Activated naive CD8-positive, alpha-beta T cell treated with anti-CD3 and anti-CD28 coated beads, Interleukin-2, amount 50 U/mL, for 24 hours (primary cell): Measurements from ENCODE around the gene TBXAS1.

Source experiments
- ATAC-seq: fragments of 150-1000 bp; cut with Tn5 transposase; one replicate; pipeline ENCODE4 v1.10.0; 2021
- DNase-seq: peaks from one replicate; pipeline ENCODE4 v3.0.0; 2021
- H3K27ac Mint-ChIP-seq: one replicate; pipeline ENCODE4 v1.8.0; 2021; ENCODE audit warnings: mild to moderate bottlenecking, mixed read lengths
- H3K27me3 Mint-ChIP-seq: one replicate; pipeline ENCODE4 v1.8.0; 2021; ENCODE audit warnings: mixed read lengths
- H3K36me3 Mint-ChIP-seq: one replicate; pipeline ENCODE4 v1.8.0; 2021; ENCODE audit warnings: low read depth, mixed read lengths
- H3K4me1 Mint-ChIP-seq: one replicate; pipeline ENCODE4 v1.8.0; 2021; ENCODE audit warnings: mixed read lengths
- H3K4me3 Mint-ChIP-seq: one replicate; pipeline ENCODE4 v1.8.0; 2021; ENCODE audit warnings: mild to moderate bottlenecking, moderate library complexity, mixed read lengths
- H3K9me3 Mint-ChIP-seq: one replicate; pipeline ENCODE4 v1.8.0; 2021; ENCODE audit warnings: mixed read lengths

The TBXAS1 gene

DNA sequence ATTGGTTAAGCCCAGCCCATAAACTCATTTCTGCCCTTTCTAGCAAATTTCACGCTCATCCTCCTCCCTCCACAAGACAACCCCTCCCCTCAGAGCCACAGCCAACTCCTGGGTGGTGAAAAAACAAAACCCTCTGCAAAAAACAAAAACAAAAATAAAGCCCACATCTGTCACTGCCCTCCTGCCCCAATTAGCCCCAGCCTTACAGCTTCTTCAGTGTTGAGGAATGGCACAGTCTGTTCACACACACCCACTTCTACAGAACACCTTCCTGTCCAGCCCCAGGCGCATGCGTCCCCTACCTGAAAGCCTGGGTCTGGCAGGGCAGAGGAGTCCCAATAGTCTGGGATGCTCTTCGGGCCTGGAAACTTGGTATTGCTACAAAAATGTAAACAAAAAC, 199.2 kb downstream of the TBXAS1 start:
- Mint-ChIP-seq H3K4me3 (no peak overlapping the region), H3K9me3 (no peaks in the 10 kb centered on the region), H3K27me3 (no peaks in the 10 kb centered on the region), H3K4me1 (no peaks in the 10 kb centered on the region), H3K27ac (no peak overlapping the region), H3K36me3 (peaks cover 25% of the 10 kb centered on the region)
- ATAC-seq = no peak
- DNase-seq = no peak

DNA sequence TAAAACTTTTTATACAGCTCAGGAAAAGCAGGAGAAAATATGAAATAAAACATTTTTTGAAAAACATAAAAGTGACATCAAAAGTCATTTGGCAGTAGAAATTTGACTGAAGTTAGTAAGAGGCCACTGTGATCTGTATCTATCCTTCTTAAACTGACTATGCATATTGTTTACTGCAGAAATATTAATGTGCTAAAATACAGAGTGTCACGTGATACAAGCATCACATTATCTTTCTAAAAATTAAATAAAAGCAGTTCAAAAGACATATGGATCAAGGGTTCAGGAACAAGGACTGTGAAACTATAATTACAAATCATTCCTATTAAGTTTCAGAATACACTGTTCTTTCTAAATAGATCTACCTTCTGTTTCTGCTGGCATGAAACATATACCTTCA, 200.0 kb downstream of the TBXAS1 start:
- no peak for ATAC-seq
- H3K36me3 Mint-ChIP-seq = peaks cover 28% of the 10 kb centered on the region

GRCh38 chr7:140031364-140031763, 202.3 kb downstream of the TBXAS1 start:
- ATAC-seq = no peak
- H3K9me3 Mint-ChIP-seq = no peaks in the 10 kb centered on the region
- no peak overlapping the region for H3K27ac Mint-ChIP-seq
- H3K36me3 Mint-ChIP-seq = peaks cover 32% of the 10 kb centered on the region
- no peaks in the 10 kb centered on the region for H3K27me3 Mint-ChIP-seq
- H3K4me1 Mint-ChIP-seq = peaks cover 13% of the 10 kb centered on the region
- no peak for DNase-seq
- H3K4me3 Mint-ChIP-seq = no peak overlapping the region

More for the DNA sequence above, 200.0 kb downstream of the TBXAS1 start:
- DNase-seq = no peak
- no peak overlapping the region for H3K27ac Mint-ChIP-seq
- no peaks in the 10 kb centered on the region for H3K27me3 Mint-ChIP-seq
- H3K9me3 Mint-ChIP-seq = no peaks in the 10 kb centered on the region
- no peak overlapping the region for H3K4me3 Mint-ChIP-seq
- peaks cover 3% of the 10 kb centered on the region for H3K4me1 Mint-ChIP-seq

- Mint-ChIP-seq H3K9me3 (no peaks in the 10 kb centered on the region), H3K27me3 (no peaks in the 10 kb centered on the region), H3K4me3 (no peak overlapping the region), H3K27ac (no peak overlapping the region), H3K4me1 (peaks cover 18% of the 10 kb centered on the region), H3K36me3 (peaks cover 38% of the 10 kb centered on the region)
- ATAC-seq = no peak
- no peak for DNase-seq
Observed at GRCh38 chr7:140033036-140033435, 204.0 kb downstream of the TBXAS1 start.

GRCh38 chr7:140033779-140034363, 204.8 kb downstream of the TBXAS1 start:
- H3K27me3 Mint-ChIP-seq = no peaks in the 10 kb centered on the region
- peaks cover 38% of the 10 kb centered on the region for H3K36me3 Mint-ChIP-seq
- no peak for ATAC-seq
- H3K4me3 Mint-ChIP-seq = no peak overlapping the region
- no peaks in the 10 kb centered on the region for H3K9me3 Mint-ChIP-seq
- no peak for DNase-seq
- no peak overlapping the region for H3K27ac Mint-ChIP-seq
- peaks cover 18% of the 10 kb centered on the region for H3K4me1 Mint-ChIP-seq

DNA sequence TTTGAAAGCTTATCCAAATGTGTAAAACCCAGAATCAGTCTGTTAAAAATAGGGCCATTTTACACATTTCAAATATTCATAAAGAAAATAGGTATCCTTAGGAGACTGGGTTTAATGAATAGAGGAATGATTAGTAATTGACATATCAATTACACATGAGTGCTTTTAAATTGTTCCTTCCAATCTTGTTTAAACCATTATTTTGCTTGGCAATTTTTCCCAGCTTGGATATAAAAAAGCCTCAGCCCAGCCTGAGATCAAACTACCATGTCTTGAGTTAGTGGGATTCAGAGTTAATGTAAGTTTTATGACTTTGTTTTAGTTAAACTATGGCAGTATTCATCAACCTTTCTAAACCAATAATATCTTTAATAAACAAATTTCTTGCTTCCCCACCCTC, 205.4 kb downstream of the TBXAS1 start:
- Mint-ChIP-seq H3K36me3 (peaks cover 41% of the 10 kb centered on the region), H3K9me3 (no peaks in the 10 kb centered on the region), H3K4me3 (no peak overlapping the region), H3K4me1 (peaks cover 20% of the 10 kb centered on the region), H3K27ac (no peak overlapping the region), H3K27me3 (no peaks in the 10 kb centered on the region)
- DNase-seq (no peak), ATAC-seq (no peak)

DNA sequence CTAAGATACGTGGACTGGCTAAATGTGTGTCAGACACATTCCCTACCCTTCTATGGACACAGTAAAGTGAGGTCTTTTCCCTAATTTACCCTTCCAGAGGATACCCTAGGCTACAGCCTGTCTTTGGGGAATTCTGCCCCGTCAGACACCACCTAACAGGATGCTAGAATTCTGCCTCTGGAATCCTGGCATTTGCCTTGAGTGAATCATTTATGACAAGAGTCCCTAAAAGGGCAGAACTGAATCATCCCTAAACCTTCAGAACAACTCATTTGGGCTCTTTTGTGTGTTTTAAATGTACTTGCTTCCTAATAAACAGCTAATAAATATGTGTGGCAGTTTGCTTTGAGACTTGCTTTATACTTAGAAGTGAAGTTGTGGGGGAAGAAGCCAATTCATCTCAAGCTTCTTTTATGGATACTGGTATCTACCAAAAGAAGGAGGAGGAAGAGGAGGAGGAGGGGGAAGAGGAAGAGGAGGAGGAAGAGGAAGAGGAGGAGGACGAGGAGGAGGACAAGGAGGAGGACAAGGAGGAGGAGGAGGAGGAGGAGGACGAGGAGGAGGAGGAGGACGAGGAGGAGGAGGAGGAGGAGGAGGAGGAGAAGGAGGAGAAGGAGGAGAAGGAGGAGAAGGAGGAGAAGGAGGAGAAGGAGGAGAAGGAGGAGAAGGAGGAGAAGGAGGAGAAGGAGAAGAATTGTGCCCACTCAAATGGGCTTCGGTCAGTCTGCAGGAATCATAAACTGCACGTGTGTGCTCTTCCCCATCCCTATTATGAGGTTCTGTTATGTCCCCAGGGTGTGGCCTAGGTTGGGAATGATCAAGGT, 206.5 kb downstream of the TBXAS1 start:
- no peak for ATAC-seq
- Mint-ChIP-seq H3K4me3 (no peak overlapping the region), H3K4me1 (peaks cover 20% of the 10 kb centered on the region), H3K27me3 (no peaks in the 10 kb centered on the region), H3K27ac (no peak overlapping the region), H3K9me3 (no peaks in the 10 kb centered on the region), H3K36me3 (peaks cover 44% of the 10 kb centered on the region)
- DNase-seq = no peak

DNA sequence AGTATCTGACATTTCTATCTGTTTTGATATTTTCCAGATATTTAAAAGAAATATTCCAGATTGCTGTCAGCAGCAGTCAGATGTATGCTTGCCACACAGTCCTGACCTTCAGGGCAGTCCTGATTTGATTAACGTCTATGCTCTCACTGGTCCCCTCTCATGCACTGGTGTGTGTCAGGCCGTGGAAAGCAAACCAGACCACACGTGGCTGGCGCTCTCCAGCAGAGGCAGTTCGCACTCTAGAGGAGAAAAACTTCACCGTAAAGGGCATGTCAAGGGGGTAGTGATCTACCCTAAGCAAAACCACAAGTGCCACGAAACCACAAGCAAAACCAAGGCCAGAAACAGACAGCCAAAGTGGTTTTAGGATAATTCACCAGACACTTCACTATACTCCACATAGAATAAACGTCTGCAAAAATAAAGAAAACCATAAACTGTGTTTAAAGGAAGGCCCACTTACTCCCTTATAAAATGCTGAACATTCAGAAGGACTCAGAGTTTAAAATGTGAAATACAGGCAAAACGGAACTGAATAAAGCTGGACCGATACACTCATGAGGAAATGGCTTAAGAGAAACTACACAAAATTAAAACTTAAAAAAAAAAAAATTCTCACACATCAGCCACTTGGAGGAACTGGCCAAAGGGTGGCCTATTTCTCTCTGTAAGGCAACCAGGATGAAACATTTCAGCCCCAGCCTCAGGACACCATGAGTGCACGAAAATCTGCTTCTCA, 207.3 kb downstream of the TBXAS1 start:
- Mint-ChIP-seq H3K4me3 (peak overlapping the region; percentile 4), H3K36me3 (peaks cover 44% of the 10 kb centered on the region), H3K9me3 (no peaks in the 10 kb centered on the region), H3K4me1 (peaks cover 20% of the 10 kb centered on the region), H3K27ac (peak overlapping the region; percentile 70), H3K27me3 (no peaks in the 10 kb centered on the region)
- peak; percentile 95 for ATAC-seq
- DNase-seq = peak; percentile 40

GRCh38 chr7:140039066-140039465, 210.0 kb downstream of the TBXAS1 start:
- Mint-ChIP-seq H3K36me3 (peaks cover 46% of the 10 kb centered on the region), H3K4me1 (peaks cover 18% of the 10 kb centered on the region), H3K27ac (no peak overlapping the region), H3K9me3 (no peaks in the 10 kb centered on the region), H3K27me3 (no peaks in the 10 kb centered on the region), H3K4me3 (no peak overlapping the region)
- ATAC-seq (no peak), DNase-seq (no peak)

DNA sequence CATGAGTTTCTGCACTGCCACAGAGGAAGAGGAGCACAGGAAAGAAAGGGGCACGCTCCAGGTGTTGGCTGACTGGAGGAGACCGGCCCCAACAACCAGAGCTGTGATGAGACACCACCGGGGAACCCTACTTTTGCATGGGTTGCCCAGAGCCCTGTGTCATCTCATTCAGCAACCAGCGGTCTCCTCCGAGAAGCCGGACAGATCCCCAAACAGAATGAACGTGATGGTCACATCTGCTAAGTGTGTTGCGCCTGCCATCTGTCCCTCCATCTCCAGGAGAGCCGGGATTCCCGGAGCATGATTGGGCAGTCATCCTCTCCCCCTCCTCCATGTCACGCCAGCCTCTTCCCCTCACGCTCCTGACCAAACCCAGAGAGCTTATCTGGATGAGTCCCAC, 210.8 kb downstream of the TBXAS1 start:
- Mint-ChIP-seq H3K4me1 (peaks cover 18% of the 10 kb centered on the region), H3K4me3 (no peak overlapping the region)

DNA sequence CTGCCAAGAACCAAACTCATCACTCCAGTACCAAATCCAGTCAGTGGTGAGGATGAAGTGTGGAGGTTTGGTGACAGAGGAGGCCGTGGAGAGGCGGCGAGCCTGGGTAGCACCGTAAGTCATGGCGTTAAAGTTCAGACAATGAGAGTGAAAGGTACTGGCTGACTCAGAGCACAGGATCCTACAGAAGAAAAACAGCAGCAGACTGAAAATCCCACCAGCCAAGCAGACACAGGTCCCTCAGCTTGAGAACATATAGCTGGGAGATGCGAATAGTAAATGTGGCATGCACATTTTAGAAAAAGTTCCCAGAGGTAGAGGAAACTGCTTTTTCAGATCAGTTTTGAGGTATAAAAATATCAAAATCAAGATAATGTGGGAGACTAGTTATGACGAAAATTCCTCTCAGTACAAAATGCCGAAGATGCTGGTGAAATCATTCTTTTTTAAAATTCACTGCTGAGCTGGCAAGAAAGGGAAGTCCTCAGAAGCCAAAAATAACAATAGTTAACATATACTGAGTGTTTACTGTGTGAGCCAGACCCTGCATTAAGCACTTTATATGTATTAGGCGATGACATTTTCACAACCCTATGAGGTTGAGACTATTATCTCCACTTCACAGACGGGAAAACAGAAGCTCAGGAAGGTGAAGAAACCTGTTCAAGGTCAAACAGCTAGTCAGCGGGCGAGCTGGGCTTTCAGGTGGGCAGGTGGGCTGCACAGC, 212.8 kb downstream of the TBXAS1 start:
- DNase-seq (no peak), ATAC-seq (no peak)
- Mint-ChIP-seq H3K27ac (no peak overlapping the region), H3K9me3 (no peaks in the 10 kb centered on the region), H3K36me3 (peaks cover 40% of the 10 kb centered on the region), H3K4me3 (no peak overlapping the region), H3K4me1 (peaks cover 6% of the 10 kb centered on the region), H3K27me3 (no peaks in the 10 kb centered on the region)

More for the DNA sequence above, 210.8 kb downstream of the TBXAS1 start:
- no peaks in the 10 kb centered on the region for H3K27me3 Mint-ChIP-seq
- H3K36me3 Mint-ChIP-seq = peaks cover 47% of the 10 kb centered on the region
- no peaks in the 10 kb centered on the region for H3K9me3 Mint-ChIP-seq
- DNase-seq (no peak), ATAC-seq (no peak)
- H3K27ac Mint-ChIP-seq = no peak overlapping the region

GRCh38 chr7:140042386-140042670, 213.3 kb downstream of the TBXAS1 start:
- Mint-ChIP-seq H3K27ac (no peak overlapping the region), H3K4me1 (peaks cover 6% of the 10 kb centered on the region), H3K4me3 (no peak overlapping the region), H3K9me3 (no peaks in the 10 kb centered on the region), H3K36me3 (peaks cover 40% of the 10 kb centered on the region), H3K27me3 (no peaks in the 10 kb centered on the region)
- ATAC-seq = no peak
- no peak for DNase-seq

- Mint-ChIP-seq H3K27ac (no peak overlapping the region), H3K27me3 (no peaks in the 10 kb centered on the region), H3K36me3 (peaks cover 31% of the 10 kb centered on the region), H3K4me3 (no peak overlapping the region), H3K4me1 (peaks cover 5% of the 10 kb centered on the region), H3K9me3 (no peaks in the 10 kb centered on the region)
- no peak for ATAC-seq
- DNase-seq = no peak
Observed at GRCh38 chr7:140044251-140044650, 215.2 kb downstream of the TBXAS1 start.

DNA sequence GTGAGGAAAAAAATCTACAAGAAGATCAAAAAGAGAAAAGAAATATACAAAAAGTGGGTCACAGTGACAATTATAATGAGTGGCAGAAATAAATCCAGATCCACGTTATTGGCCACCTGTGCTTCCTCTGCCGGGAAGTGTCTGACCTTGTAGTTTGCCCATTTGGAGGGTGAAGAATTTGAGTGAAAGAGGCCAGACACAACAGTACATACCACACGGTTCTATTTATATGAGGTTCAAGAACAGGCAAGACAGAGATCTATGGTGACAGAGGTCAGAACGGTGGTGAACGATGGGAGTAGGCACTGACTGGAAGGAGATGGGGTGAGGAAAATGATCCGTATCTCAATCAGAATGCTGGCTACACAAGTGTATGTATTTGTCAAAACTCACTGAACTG, 216.6 kb downstream of the TBXAS1 start:
- no peak for ATAC-seq
- Mint-ChIP-seq H3K9me3 (no peaks in the 10 kb centered on the region), H3K4me3 (no peak overlapping the region), H3K27me3 (no peaks in the 10 kb centered on the region), H3K36me3 (peaks cover 22% of the 10 kb centered on the region), H3K4me1 (peaks cover 4% of the 10 kb centered on the region), H3K27ac (no peak overlapping the region)
- no peak for DNase-seq
